Thoracic aorta (tissue), 2 donors: ENCODE data around the gene CEP104. TPM values are rescaled to one million over a fixed set of nuclear protein-coding genes. Genes with fewer than 3 reads are reported as not detected.
"Not testable (repeated sequence)": the region's sequence is repeated elsewhere in the genome, so short reads cannot be mapped to it uniquely, and the experiment has no call there.

Experiments used
- ATAC-seq: fragments of 150-250 bp; one replicate; pipeline ENCODE4 v1.8.0; 2017; ENCODE audit warnings: low read depth; ENCODE audit not compliant: insufficient number of reproducible peaks, low FRiP score
- DNase-seq: peaks from one replicate; pipeline ENCODE4 v3.0.0-alpha.2; 2020; ENCODE audit warnings: low spot score
- H3K27ac ChIP-seq, 2 donors: fragments of 200-600 bp; sonication (generic); 1 replicate in 1 of 2; 2 replicates in 1 of 2; pipeline ENCODE4 v1.5.1; 2016; ENCODE audit warnings: mild to moderate bottlenecking in 2 of 2, moderate library complexity in 2 of 2
- H3K27me3 ChIP-seq: fragments of 200-600 bp; sonication (generic); replicated peaks from 2 replicates; pipeline ENCODE4 v1.6.0; 2016; ENCODE audit warnings: mild to moderate bottlenecking; ENCODE audit not compliant: insufficient read depth
- H3K36me3 ChIP-seq: fragments of 200-600 bp; sonication (generic); one replicate; pipeline ENCODE4 v1.5.1; 2016
- H3K4me1 ChIP-seq, 2 donors: fragments of 200-600 bp; sonication (generic); 1 replicate in 1 of 2; 2 replicates in 1 of 2; pipeline versions ENCODE4 v1.5.1 to v1.6.0; 2016; ENCODE audit warnings: low read depth in 2 of 2, mild to moderate bottlenecking in 1 of 2; ENCODE audit not compliant: control insufficient read depth in 1 of 2
- H3K4me3 ChIP-seq: fragments of 200-600 bp; sonication (generic); 2 replicates; pipeline ENCODE4 v1.5.1; 2016; ENCODE audit warnings: mild to moderate bottlenecking
- H3K9me3 ChIP-seq: fragments of 200-600 bp; sonication (generic); 2 replicates; pipeline ENCODE4 v1.5.1; 2016
- CTCF ChIP-seq: fragments of 200-600 bp; sonication (generic); IDR thresholded peaks from one replicate; pipeline ENCODE4 v1.5.1; 2019; ENCODE audit warnings: antibody characterized with exemption
- total RNA-seq, 2 donors: library from RNA; depleted of rRNA; stranded (reverse); fragments of >200 nt; gene quantifications; one replicate each; pipeline versions ENCODE4 v1.1.0 to v1.2.3, GENCODE V29; 2016

Gene CEP104
- total RNA-seq, 2 donors from 2014 or later: 27.3 to 59.2 TPM

GRCh38 chr1:3814065-3814464, 42.9 kb downstream of the CEP104 start:
- Histone ChIP-seq H3K9me3 (no peaks in the 10 kb centered on the region), H3K4me3 (no peak overlapping the region), H3K27me3 (no peaks in the 10 kb centered on the region), H3K4me1 (no peaks in the 10 kb centered on the region), H3K27ac (no peak overlapping the region), H3K36me3 (peaks cover 13% of the 10 kb centered on the region)
- TF ChIP-seq CTCF: no peak
- ATAC-seq (no peak), DNase-seq (no peak)

- no peak for ATAC-seq
- no peak for TF ChIP-seq CTCF
- H3K4me3 ChIP-seq: no peak overlapping the region
- DNase-seq: no peak
- H3K9me3 ChIP-seq: no peaks in the 10 kb centered on the region
- no peaks in the 10 kb centered on the region for H3K4me1 ChIP-seq
- H3K27me3 ChIP-seq: no peaks in the 10 kb centered on the region
- no peak overlapping the region for H3K27ac ChIP-seq
- H3K36me3 ChIP-seq: peaks cover 13% of the 10 kb centered on the region
Measured at GRCh38 chr1:3811595-3811911, 45.5 kb downstream of the CEP104 start.

- peaks cover 10% of the 10 kb centered on the region for H3K36me3 ChIP-seq
- H3K27ac ChIP-seq, DNase-seq, H3K27me3 ChIP-seq, H3K9me3 ChIP-seq, H3K4me1 ChIP-seq, ATAC-seq, H3K4me3 ChIP-seq: not testable (repeated sequence)
Measured at GRCh38 chr1:3810149-3810761, 46.8 kb downstream of the CEP104 start.

- no peaks in the 10 kb centered on the region for H3K27me3 ChIP-seq
- no peak overlapping the region for H3K4me3 ChIP-seq
- TF ChIP-seq CTCF: no peak
- no peaks in the 10 kb centered on the region for H3K9me3 ChIP-seq
- ATAC-seq (no peak), DNase-seq (no peak)
- peaks cover 5% of the 10 kb centered on the region for H3K36me3 ChIP-seq
- no peaks in the 10 kb centered on the region for H3K4me1 ChIP-seq
- no peak overlapping the region for H3K27ac ChIP-seq
Measured at GRCh38 chr1:3809680-3810079, 47.3 kb downstream of the CEP104 start.

GRCh38 chr1:3807769-3808168, 49.2 kb downstream of the CEP104 start:
- H3K9me3 ChIP-seq: no peaks in the 10 kb centered on the region
- H3K27ac ChIP-seq: no peak overlapping the region
- H3K4me1 ChIP-seq: no peaks in the 10 kb centered on the region
- H3K36me3 ChIP-seq: no peaks in the 10 kb centered on the region
- H3K4me3 ChIP-seq: no peak overlapping the region
- DNase-seq (no peak), ATAC-seq (no peak)
- TF ChIP-seq CTCF: no peak
- H3K27me3 ChIP-seq: no peaks in the 10 kb centered on the region

GRCh38 chr1:3805038-3805437, 52.0 kb downstream of the CEP104 start:
- ATAC-seq (no peak), DNase-seq (no peak)
- no peaks in the 10 kb centered on the region for H3K27me3 ChIP-seq
- no peaks in the 10 kb centered on the region for H3K4me1 ChIP-seq
- TF ChIP-seq CTCF: no peak
- no peak overlapping the region for H3K27ac ChIP-seq
- H3K36me3 ChIP-seq: no peaks in the 10 kb centered on the region
- no peak overlapping the region for H3K4me3 ChIP-seq
- no peaks in the 10 kb centered on the region for H3K9me3 ChIP-seq

- DNase-seq, H3K36me3 ChIP-seq, H3K27ac ChIP-seq, H3K4me1 ChIP-seq, ATAC-seq, H3K9me3 ChIP-seq, H3K4me3 ChIP-seq, H3K27me3 ChIP-seq: not testable (repeated sequence)
Measured at GRCh38 chr1:3804627-3804944, 52.4 kb downstream of the CEP104 start.
